ENCODE data around the gene ZMIZ1. TPM values are rescaled to one million over a fixed set of nuclear protein-coding genes. Genes with fewer than 3 reads are reported as not detected.

Gene ZMIZ1
- total RNA-seq, 1 experiment from 2014 or later, result 34.2 TPM

DNA sequence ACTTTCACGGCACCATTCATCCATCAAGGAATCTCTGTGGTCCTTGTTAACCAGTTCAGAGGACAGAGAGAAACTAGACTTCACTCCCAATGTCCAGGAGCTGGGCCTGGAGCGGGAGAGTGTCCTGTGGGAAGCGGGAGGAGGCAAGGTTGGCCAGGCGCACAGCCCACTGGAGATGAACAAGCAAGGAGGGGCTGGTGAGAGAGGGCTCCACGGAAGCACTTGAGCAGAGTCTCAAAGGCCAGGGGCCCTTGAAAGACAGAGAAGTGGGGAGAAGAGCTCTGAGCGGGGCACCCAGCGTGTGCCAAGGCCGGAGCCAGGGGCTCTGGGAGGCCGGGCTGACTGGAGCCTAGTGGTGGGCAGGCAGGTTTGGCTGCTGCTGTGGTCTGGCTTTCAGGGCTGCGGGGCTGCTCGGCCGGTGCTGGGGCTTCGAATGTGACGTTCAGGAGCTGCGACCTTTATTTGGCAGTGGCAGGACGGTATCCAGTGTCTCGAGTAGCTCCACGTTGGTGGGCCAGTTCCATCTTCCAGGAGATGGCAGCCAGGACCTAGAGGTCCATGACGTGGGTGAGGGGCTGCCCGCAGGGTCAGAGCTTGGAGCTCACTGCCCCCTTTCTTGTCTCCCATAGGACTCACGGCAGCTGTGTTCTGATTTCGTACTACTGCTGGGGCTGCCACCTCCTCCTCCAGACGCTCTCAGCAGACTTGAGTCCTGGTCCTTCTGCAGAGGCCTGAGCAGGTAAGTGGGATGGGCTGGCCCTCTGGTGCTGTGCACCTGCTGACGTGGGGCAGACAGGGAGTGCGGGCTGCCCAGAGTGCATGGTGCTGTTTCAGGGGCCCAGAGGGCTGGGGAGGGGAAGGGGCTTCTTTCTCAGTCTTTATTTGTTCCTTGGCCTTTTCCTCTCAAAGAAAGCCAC lies 49.8 kb downstream of the ZMIZ1 start:
- intact Hi-C loops (cut with micrococcal nuclease; ENCODE audit: unreplicated experiment), result no loop called here
- no peak overlapping the region for H3K4me3 ChIP-seq (ENCODE audit: low read depth in 2 of 2, low read length in 2 of 2)
- ATAC-seq (no peak), DNase-seq (ENCODE audit: low read depth, low spot score) (no peak)
- TF ChIP-seq, protein P1, sequence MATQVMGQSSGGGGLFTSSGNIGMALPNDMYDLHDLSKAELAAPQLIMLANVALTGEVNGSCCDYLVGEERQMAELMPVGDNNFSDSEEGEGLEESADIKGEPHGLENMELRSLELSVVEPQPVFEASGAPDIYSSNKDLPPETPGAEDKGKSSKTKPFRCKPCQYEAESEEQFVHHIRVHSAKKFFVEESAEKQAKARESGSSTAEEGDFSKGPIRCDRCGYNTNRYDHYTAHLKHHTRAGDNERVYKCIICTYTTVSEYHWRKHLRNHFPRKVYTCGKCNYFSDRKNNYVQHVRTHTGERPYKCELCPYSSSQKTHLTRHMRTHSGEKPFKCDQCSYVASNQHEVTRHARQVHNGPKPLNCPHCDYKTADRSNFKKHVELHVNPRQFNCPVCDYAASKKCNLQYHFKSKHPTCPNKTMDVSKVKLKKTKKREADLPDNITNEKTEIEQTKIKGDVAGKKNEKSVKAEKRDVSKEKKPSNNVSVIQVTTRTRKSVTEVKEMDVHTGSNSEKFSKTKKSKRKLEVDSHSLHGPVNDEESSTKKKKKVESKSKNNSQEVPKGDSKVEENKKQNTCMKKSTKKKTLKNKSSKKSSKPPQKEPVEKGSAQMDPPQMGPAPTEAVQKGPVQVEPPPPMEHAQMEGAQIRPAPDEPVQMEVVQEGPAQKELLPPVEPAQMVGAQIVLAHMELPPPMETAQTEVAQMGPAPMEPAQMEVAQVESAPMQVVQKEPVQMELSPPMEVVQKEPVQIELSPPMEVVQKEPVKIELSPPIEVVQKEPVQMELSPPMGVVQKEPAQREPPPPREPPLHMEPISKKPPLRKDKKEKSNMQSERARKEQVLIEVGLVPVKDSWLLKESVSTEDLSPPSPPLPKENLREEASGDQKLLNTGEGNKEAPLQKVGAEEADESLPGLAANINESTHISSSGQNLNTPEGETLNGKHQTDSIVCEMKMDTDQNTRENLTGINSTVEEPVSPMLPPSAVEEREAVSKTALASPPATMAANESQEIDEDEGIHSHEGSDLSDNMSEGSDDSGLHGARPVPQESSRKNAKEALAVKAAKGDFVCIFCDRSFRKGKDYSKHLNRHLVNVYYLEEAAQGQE (IDR thresholded peaks at IDR 0.05; ENCODE audit: insufficient read depth in 1 of 2, low read depth in 2 of 2, low read length in 1 of 2), result no peak
- TF ChIP-seq SIN3A (IDR thresholded peaks at IDR 0.05; ENCODE audit: borderline replicate concordance, insufficient read depth, low read depth, low read length) (no peak), POLR2AphosphoS5 (IDR thresholded peaks at IDR 0.05; ENCODE audit: low read depth, low read length) (no peak), CTCF (IDR thresholded peaks at IDR 0.05) (no peak), TCF7L2 (IDR thresholded peaks at IDR 0.05; ENCODE audit: low read depth, low read length) (no peak)
- CTCF ChIA-PET, result no interaction called here
- POLR2A ChIA-PET, result no interaction called here
- no peaks in the 10 kb centered on the region for H3K9me3 ChIP-seq (ENCODE audit: control insufficient read depth, insufficient read depth, low read depth, low read length)
- in situ Hi-C loops (cut with HindIII; ENCODE audit: low pct_unique_long_range_greater_than_20kb, low sequenced_read_pairs), result no loop called here
- no peak overlapping the region for H3K27ac ChIP-seq (ENCODE audit: low read length)
- H3K4me1 ChIP-seq (ENCODE audit: control insufficient read depth, insufficient read depth, low read length), result peaks cover 5% of the 10 kb centered on the region
- H3K27me3 ChIP-seq (ENCODE audit: control insufficient read depth, insufficient read depth, low read length), result no peaks in the 10 kb centered on the region
- BruUV-seq (replicated peaks), result no TSS peak
- H3K36me3 ChIP-seq (ENCODE audit: control insufficient read depth, insufficient read depth, low read length), result no peaks in the 10 kb centered on the region

DNA sequence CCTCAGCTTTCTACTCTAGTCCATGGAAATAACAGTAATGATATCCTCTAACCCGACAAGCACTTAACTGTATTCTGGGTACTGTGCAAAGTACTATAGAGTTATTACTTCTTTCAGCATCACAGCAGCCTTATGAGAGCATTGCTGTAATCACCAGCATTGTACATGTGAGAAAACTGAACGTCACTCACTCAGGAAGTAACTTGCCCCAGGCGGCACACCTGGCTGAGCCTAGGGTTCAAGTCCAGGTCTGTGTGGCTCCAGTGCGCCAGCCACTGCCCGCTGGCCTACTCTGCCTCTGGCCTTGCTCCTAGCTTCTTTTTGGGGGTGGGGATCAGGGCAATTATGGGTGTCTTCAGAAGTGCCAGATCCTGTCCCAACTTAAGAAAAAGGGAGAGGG lies 50.5 kb downstream of the ZMIZ1 start:
- ChIA-PET CTCF (no interaction called here), POLR2A (no interaction called here)
- intact Hi-C loops (cut with micrococcal nuclease; ENCODE audit: unreplicated experiment) (no loop called here), in situ Hi-C loops (cut with HindIII; ENCODE audit: low pct_unique_long_range_greater_than_20kb, low sequenced_read_pairs) (no loop called here)
- no peak for ATAC-seq
- no peaks in the 10 kb centered on the region for H3K27me3 ChIP-seq (ENCODE audit: control insufficient read depth, insufficient read depth, low read length)
- no peak overlapping the region for H3K27ac ChIP-seq (ENCODE audit: low read length)
- H3K9me3 ChIP-seq (ENCODE audit: control insufficient read depth, insufficient read depth, low read depth, low read length), result no peaks in the 10 kb centered on the region
- H3K4me3 ChIP-seq (ENCODE audit: low read depth in 2 of 2, low read length in 2 of 2), result no peak overlapping the region
- H3K4me1 ChIP-seq (ENCODE audit: control insufficient read depth, insufficient read depth, low read length), result peaks cover 6% of the 10 kb centered on the region
- no peaks in the 10 kb centered on the region for H3K36me3 ChIP-seq (ENCODE audit: control insufficient read depth, insufficient read depth, low read length)
- no TSS peak for BruUV-seq (replicated peaks)
- TF ChIP-seq TCF7L2 (IDR thresholded peaks at IDR 0.05; ENCODE audit: low read depth, low read length) (no peak), POLR2AphosphoS5 (IDR thresholded peaks at IDR 0.05; ENCODE audit: low read depth, low read length) (no peak), CTCF (IDR thresholded peaks at IDR 0.05) (no peak), SIN3A (IDR thresholded peaks at IDR 0.05; ENCODE audit: borderline replicate concordance, insufficient read depth, low read depth, low read length) (no peak)
- TF ChIP-seq, protein P1 (IDR thresholded peaks at IDR 0.05; ENCODE audit: insufficient read depth in 1 of 2, low read depth in 2 of 2, low read length in 1 of 2), result no peak
- DNase-seq (ENCODE audit: low read depth, low spot score), result no peak
